D721Med (cell line): ENCODE results near the gene CDK5RAP2.

Experiments
- DNase-seq: peaks from one replicate; pipeline ENCODE4 v3.0.0; 2011; ENCODE audit warnings: low spot score; ENCODE audit not compliant: insufficient read length
- FAIRE-seq: peaks from 2 replicates; lab custom pipeline; 2011; peaks lifted over from hg19 to GRCh38; lab: Jason Lieb, UNC
- CTCF ChIP-seq: IDR thresholded peaks from 2 replicates; pipeline ENCODE4 v1.5.1; 2012; ENCODE audit warnings: mild to moderate bottlenecking, control low read depth; ENCODE audit not compliant: insufficient read depth; ENCODE audit errors: missing control alignments

CDK5RAP2 gene

GRCh38 chr9:120569556-120569955 lies 10.4 kb downstream of the CDK5RAP2 start:
- no peak for DNase-seq
- no peak for TF ChIP-seq CTCF
- FAIRE-seq: no peak

- DNase-seq (no peak), FAIRE-seq (no peak)
- no peak for TF ChIP-seq CTCF
Observed at GRCh38 chr9:120568816-120569215, 11.2 kb downstream of the CDK5RAP2 start.

GRCh38 chr9:120567874-120568273 lies 12.1 kb downstream of the CDK5RAP2 start:
- TF ChIP-seq CTCF: no peak
- DNase-seq (no peak), FAIRE-seq (no peak)

- DNase-seq (no peak), FAIRE-seq (no peak)
- TF ChIP-seq CTCF: no peak
Observed at GRCh38 chr9:120567081-120567480, 12.9 kb downstream of the CDK5RAP2 start.

- no peak for DNase-seq
- no peak for TF ChIP-seq CTCF
- no peak for FAIRE-seq
Observed at GRCh38 chr9:120564589-120564988, 15.4 kb downstream of the CDK5RAP2 start.

- TF ChIP-seq CTCF: no peak
- no peak for FAIRE-seq
- no peak for DNase-seq
Observed at GRCh38 chr9:120562861-120563443, 17.0 kb downstream of the CDK5RAP2 start.

- no peak for TF ChIP-seq CTCF
- FAIRE-seq: no peak
- no peak for DNase-seq
Observed at GRCh38 chr9:120561709-120562108, 18.3 kb downstream of the CDK5RAP2 start.
